GM12874 (cell line): ENCODE measurements around the gene SOS2.

Experiments
- CTCF ChIP-seq: IDR thresholded peaks from 2 replicates; pipeline ENCODE4 v1.5.1; 2011; ENCODE audit warnings: low read depth, mild to moderate bottlenecking, control low read depth, low read length, moderate library complexity; ENCODE audit not compliant: insufficient read depth

SOS2 gene

GRCh38 chr14:50148799-50149198 is 82.6 kb downstream of the SOS2 start:
- TF ChIP-seq CTCF: no peak

- TF ChIP-seq CTCF: no peak
Observed at GRCh38 chr14:50139192-50139591, 92.2 kb downstream of the SOS2 start.

- no peak for TF ChIP-seq CTCF
Observed at GRCh38 chr14:50127802-50128201, 103.6 kb downstream of the SOS2 start.

- no peak for TF ChIP-seq CTCF
Observed at GRCh38 chr14:50123062-50123461, 108.3 kb downstream of the SOS2 start.

GRCh38 chr14:50122291-50122690 is 109.1 kb downstream of the SOS2 start:
- no peak for TF ChIP-seq CTCF

GRCh38 chr14:50121486-50121885 is 109.9 kb downstream of the SOS2 start:
- TF ChIP-seq CTCF: no peak

- TF ChIP-seq CTCF: no peak
Observed at GRCh38 chr14:50117456-50117855, 113.9 kb downstream of the SOS2 start.

- TF ChIP-seq CTCF: no peak
Observed at GRCh38 chr14:50116966-50117365, 114.4 kb downstream of the SOS2 start.
